Ammon's horn (tissue), 1 donor: ENCODE data around the gene BBIP1.
"Not testable (repeated sequence)": the region's sequence is repeated elsewhere in the genome, so short reads cannot be mapped to it uniquely, and the experiment has no call there.

ENCODE experiments used
- DNase-seq: peaks from one replicate; pipeline ENCODE4 v3.0.0-alpha.2; 2016; ENCODE audit warnings: low spot score

The BBIP1 gene

GRCh38 chr10:110919971-110920881 is 1.2 kb upstream of the BBIP1 start:
- DNase-seq: peak; percentile 49

- DNase-seq: no peak
Measured at GRCh38 chr10:110919349-110919931, 460 bp upstream of the BBIP1 start, which contains the start of gene SHOC2. Gene SHOC2, plus strand, starts transcription at chr10:110919604. Its CDS starts 44,755 bp downstream, at chr10:110964359.

- peak; percentile 89 for DNase-seq
Measured at GRCh38 chr10:110918269-110918642, 724 bp downstream of the BBIP1 start.

- peak; percentile 29 for DNase-seq
Measured at GRCh38 chr10:110916554-110917346, 2.2 kb downstream of the BBIP1 start.

GRCh38 chr10:110915600-110915999 is 3.4 kb downstream of the BBIP1 start:
- DNase-seq: not testable (repeated sequence)

- DNase-seq: no peak
Measured at GRCh38 chr10:110915035-110915434, 3.9 kb downstream of the BBIP1 start.

GRCh38 chr10:110914431-110914830 is 4.5 kb downstream of the BBIP1 start:
- DNase-seq: peak; percentile 19

GRCh38 chr10:110912374-110912773 is 6.6 kb downstream of the BBIP1 start:
- DNase-seq: no peak

GRCh38 chr10:110910138-110910537 is 8.8 kb downstream of the BBIP1 start:
- no peak for DNase-seq

- DNase-seq: no peak
Measured at GRCh38 chr10:110903280-110904278, 15.4 kb downstream of the BBIP1 start.

GRCh38 chr10:110901954-110902819 is 16.8 kb downstream of the BBIP1 start:
- DNase-seq: peak; percentile 8

- no peak for DNase-seq
Measured at GRCh38 chr10:110900983-110901382, 18.0 kb downstream of the BBIP1 start.

- no peak for DNase-seq
Measured at GRCh38 chr10:110898391-110898790, 20.6 kb downstream of the BBIP1 start.

- DNase-seq: no peak
Measured at GRCh38 chr10:110897184-110897583, 21.8 kb downstream of the BBIP1 start.

- DNase-seq: peak; percentile 46
Measured at GRCh38 chr10:110893559-110894179, 25.3 kb downstream of the BBIP1 start.

- no peak for DNase-seq
Measured at GRCh38 chr10:110892602-110893288, 26.2 kb downstream of the BBIP1 start.

- no peak for DNase-seq
Measured at GRCh38 chr10:110887560-110887959, 31.4 kb downstream of the BBIP1 start.

- DNase-seq: no peak
Measured at GRCh38 chr10:110885932-110886674, 32.9 kb downstream of the BBIP1 start.
